SH-SY5Y (cell line): Measurements from ENCODE around the gene LMBR1.

ENCODE experiments used
- GATA2 ChIP-seq: IDR thresholded peaks from 2 replicates; pipeline ENCODE4 v1.6.1; 2011; ENCODE audit warnings: mild to moderate bottlenecking, low read depth, low read length
- GATA3 ChIP-seq: IDR thresholded peaks from 2 replicates; pipeline ENCODE4 v1.6.1; 2011; ENCODE audit warnings: low read depth, mild to moderate bottlenecking, low read length, moderate library complexity

GRCh38 chr7:156654511-156655234 lies 238.3 kb downstream of the LMBR1 start:
- TF ChIP-seq GATA2 (no peak), GATA3 (no peak)
